GM12873 (cell line): Measurements from ENCODE around the gene CARS1.

Experiments used
- CTCF ChIP-seq: IDR thresholded peaks from 2 replicates; pipeline ENCODE4 v1.5.1; 2012; ENCODE audit warnings: low read depth, mild to moderate bottlenecking, moderate library complexity, low read length, control low read depth; ENCODE audit not compliant: insufficient read depth; ENCODE audit errors: missing control alignments

Gene CARS1

GRCh38 chr11:3022300-3022967 is 34.8 kb downstream of the CARS1 start:
- TF ChIP-seq CTCF = no peak

- TF ChIP-seq CTCF = peak; percentile 63
These were observed 36.1 kb downstream of the CARS1 start for GRCh38 chr11:3021125-3021524.

- no peak for TF ChIP-seq CTCF
These were observed 37.2 kb downstream of the CARS1 start for GRCh38 chr11:3020011-3020410.

GRCh38 chr11:3018596-3018995 is 38.6 kb downstream of the CARS1 start:
- no peak for TF ChIP-seq CTCF

- TF ChIP-seq CTCF = no peak
These were observed 40.4 kb downstream of the CARS1 start for GRCh38 chr11:3016861-3017260.

GRCh38 chr11:3015796-3016195 is 41.4 kb downstream of the CARS1 start:
- TF ChIP-seq CTCF = no peak

- no peak for TF ChIP-seq CTCF
These were observed 42.3 kb downstream of the CARS1 start for GRCh38 chr11:3014943-3015342.
